ENCODE results near the gene KCTD15. TPM values are rescaled to one million over a fixed set of nuclear protein-coding genes. Genes with fewer than 3 reads are reported as not detected.
"Not testable (repeated sequence)": the region's sequence is repeated elsewhere in the genome, so short reads cannot be mapped to it uniquely, and the experiment has no call there.

KCTD15 gene
- total RNA-seq, 2 experiments from 2014 or later, result 21.3 to 29.2 TPM

DNA sequence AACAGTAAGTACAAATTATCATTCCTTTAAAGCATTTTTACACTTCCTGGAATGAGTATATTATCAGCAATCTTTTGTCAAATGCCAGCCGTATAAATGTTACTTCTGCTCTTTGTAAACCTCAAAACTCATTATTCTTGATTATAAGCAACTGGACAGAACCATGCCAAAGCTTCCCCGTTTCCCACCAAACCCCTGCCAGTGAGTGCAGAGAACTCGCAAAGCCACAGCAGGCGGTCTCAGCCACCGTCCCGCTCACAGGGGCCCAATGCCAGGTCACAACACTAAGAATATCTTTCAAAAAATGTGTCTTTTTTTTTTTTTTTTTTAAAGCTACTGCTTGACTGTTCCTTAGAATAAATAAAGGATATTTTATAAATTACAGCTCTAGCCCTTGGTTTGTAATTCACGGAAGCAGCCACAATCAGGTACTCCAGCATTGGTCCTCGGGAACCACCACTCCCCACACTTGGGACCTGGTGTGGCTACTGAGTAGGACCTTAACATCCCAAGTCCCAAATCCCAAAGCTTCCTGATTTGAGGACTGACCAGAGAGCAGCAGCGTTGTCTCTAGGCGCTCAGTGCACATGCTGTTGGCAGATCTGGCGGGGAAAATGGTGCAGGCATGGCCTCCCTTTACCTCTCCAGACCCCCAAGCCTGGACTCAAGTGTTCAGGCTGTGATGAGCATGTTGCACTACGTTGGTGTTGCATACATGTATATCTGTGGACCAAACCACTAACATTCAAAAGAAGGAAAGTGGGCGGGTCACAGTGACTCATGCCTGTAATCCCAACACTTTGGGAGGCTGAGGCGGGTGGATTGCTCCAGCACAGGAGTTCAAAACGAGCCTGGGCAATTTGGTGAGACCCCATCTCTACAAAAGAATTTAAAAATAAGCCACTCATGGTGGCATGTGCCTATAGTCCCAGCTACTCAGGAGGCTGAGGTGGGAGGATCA is 19.0 kb downstream of the KCTD15 start:
- Histone ChIP-seq H3K36me3 (ENCODE audit: insufficient read depth, low read length) (peaks cover 12% of the 10 kb centered on the region), H3K4me2 (ENCODE audit: low read length) (no peak overlapping the region), H3K9me2 (ENCODE audit: insufficient read depth, low read length) (no peaks in the 10 kb centered on the region), H3K4me1 (ENCODE audit: insufficient read depth, low read length, poor library complexity, severe bottlenecking) (peaks cover 15% of the 10 kb centered on the region), H3K79me2 (ENCODE audit: insufficient read depth, low read depth, low read length) (no peaks in the 10 kb centered on the region), H3K9me3 (ENCODE audit: low read length) (no peaks in the 10 kb centered on the region), H3K4me3 (ENCODE audit: low read depth, low read length, poor library complexity, severe bottlenecking) (no peak overlapping the region), H4K20me1 (ENCODE audit: insufficient read depth, low read length) (no peaks in the 10 kb centered on the region), H3K27ac (ENCODE audit: low read depth, low read length, poor library complexity, severe bottlenecking) (no peak overlapping the region), H2AFZ (ENCODE audit: low read length) (no peak overlapping the region)
- CTCF ChIA-PET (ENCODE audit: unreplicated experiment), result no interaction called here
- intact Hi-C loops (cut with micrococcal nuclease; ENCODE audit: unreplicated experiment), result no loop called here
- TF ChIP-seq, protein P1, sequence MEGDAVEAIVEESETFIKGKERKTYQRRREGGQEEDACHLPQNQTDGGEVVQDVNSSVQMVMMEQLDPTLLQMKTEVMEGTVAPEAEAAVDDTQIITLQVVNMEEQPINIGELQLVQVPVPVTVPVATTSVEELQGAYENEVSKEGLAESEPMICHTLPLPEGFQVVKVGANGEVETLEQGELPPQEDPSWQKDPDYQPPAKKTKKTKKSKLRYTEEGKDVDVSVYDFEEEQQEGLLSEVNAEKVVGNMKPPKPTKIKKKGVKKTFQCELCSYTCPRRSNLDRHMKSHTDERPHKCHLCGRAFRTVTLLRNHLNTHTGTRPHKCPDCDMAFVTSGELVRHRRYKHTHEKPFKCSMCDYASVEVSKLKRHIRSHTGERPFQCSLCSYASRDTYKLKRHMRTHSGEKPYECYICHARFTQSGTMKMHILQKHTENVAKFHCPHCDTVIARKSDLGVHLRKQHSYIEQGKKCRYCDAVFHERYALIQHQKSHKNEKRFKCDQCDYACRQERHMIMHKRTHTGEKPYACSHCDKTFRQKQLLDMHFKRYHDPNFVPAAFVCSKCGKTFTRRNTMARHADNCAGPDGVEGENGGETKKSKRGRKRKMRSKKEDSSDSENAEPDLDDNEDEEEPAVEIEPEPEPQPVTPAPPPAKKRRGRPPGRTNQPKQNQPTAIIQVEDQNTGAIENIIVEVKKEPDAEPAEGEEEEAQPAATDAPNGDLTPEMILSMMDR (conservative IDR thresholded peaks at IDR 0.05; ENCODE audit: low read length), result no peak
- no peak for TF ChIP-seq EZH2phosphoT487 (IDR thresholded peaks at IDR 0.05; ENCODE audit: borderline replicate concordance, low read depth, low read length)
- POLR2A ChIA-PET, result interaction anchor here (0.6 kb wide), 2 partner anchors 147 to 155 kb away, joined by 3 to 5 read pairs; no protein-coding TSS in a partner anchor
- BruUV-seq (replicated peaks), result no TSS peak
- DNase-seq (ENCODE audit: low spot score), result no peak

DNA sequence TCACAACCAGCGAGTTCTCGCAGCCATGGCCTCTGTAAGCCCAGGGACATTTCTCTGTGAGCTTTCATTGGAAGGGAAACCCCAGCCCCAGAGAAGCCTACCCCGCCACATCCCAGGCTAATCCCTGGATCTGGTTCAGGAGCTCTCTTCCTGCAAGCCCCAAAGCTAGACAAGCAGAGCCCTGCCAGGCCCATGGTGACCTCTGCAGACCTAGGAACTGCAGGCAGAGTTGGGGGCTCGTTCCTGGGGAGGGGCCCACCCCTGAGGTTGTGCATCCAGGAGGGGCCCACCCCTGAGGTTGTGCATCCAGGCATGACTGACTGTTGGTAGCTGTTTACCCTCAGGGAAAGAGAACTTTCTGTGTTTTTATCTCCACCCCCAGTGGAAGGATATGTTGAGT is 21.7 kb downstream of the KCTD15 start:
- BruUV-seq (replicated peaks), result no TSS peak
- Histone ChIP-seq H3K27ac (ENCODE audit: low read depth, low read length, poor library complexity, severe bottlenecking) (no peak overlapping the region), H2AFZ (ENCODE audit: low read length) (no peak overlapping the region), H3K4me1 (ENCODE audit: insufficient read depth, low read length, poor library complexity, severe bottlenecking) (peaks cover 17% of the 10 kb centered on the region), H4K20me1 (ENCODE audit: insufficient read depth, low read length) (no peaks in the 10 kb centered on the region), H3K9me2 (ENCODE audit: insufficient read depth, low read length) (no peaks in the 10 kb centered on the region), H3K79me2 (ENCODE audit: insufficient read depth, low read depth, low read length) (no peaks in the 10 kb centered on the region), H3K36me3 (ENCODE audit: insufficient read depth, low read length) (no peaks in the 10 kb centered on the region), H3K9me3 (ENCODE audit: low read length) (no peaks in the 10 kb centered on the region), H3K4me2 (ENCODE audit: low read length) (no peak overlapping the region), H3K4me3 (ENCODE audit: low read depth, low read length, poor library complexity, severe bottlenecking) (no peak overlapping the region)
- intact Hi-C loops (cut with micrococcal nuclease; ENCODE audit: unreplicated experiment), result no loop called here
- TF ChIP-seq, protein P1 (conservative IDR thresholded peaks at IDR 0.05; ENCODE audit: low read length), result no peak
- TF ChIP-seq EZH2phosphoT487 (IDR thresholded peaks at IDR 0.05; ENCODE audit: borderline replicate concordance, low read depth, low read length), result no peak
- CTCF ChIA-PET (ENCODE audit: unreplicated experiment), result no interaction called here
- POLR2A ChIA-PET, result no interaction called here
- no peak for DNase-seq (ENCODE audit: low spot score)

DNA sequence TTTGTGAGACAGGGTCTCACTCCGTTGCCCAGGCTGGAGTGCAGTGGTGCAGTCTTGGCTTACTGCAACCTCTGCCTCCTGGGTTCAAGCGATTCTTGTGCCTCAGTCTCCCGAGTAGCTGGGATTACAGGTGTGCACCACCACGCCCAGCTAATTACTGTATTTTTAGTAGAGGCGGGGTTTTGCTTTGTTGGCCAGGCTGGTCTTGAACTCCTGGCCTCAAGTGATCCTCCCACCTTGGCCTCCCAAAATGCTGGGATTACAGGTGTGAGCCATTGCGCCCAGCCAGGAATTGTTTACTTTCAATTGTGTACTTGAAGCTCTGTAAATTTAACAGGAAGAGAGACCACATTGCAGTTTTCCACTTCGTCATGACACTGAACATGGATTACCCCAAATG is 22.4 kb downstream of the KCTD15 start:
- POLR2A ChIA-PET, result interaction anchor here (1.4 kb wide), 1 partner anchor 21 kb away, joined by 4 read pairs; no protein-coding TSS in a partner anchor

More for the DNA sequence above, 22.4 kb downstream of the KCTD15 start:
- H3K4me2 ChIP-seq (ENCODE audit: low read length); H3K9me2 ChIP-seq (ENCODE audit: insufficient read depth, low read length); H3K27ac ChIP-seq (ENCODE audit: low read depth, low read length, poor library complexity, severe bottlenecking); BruUV-seq (replicated peaks); DNase-seq (ENCODE audit: low spot score); H3K9me3 ChIP-seq (ENCODE audit: low read length); CTCF ChIA-PET (ENCODE audit: unreplicated experiment); intact Hi-C loops (cut with micrococcal nuclease; ENCODE audit: unreplicated experiment); H3K36me3 ChIP-seq (ENCODE audit: insufficient read depth, low read length); H4K20me1 ChIP-seq (ENCODE audit: insufficient read depth, low read length); H3K79me2 ChIP-seq (ENCODE audit: insufficient read depth, low read depth, low read length); H3K4me3 ChIP-seq (ENCODE audit: low read depth, low read length, poor library complexity, severe bottlenecking): not testable (repeated sequence)
- Histone ChIP-seq H2AFZ (ENCODE audit: low read length) (peak overlapping the region; percentile 82; the same call in 1 of the 2 replicates), H3K4me1 (ENCODE audit: insufficient read depth, low read length, poor library complexity, severe bottlenecking) (peaks cover 17% of the 10 kb centered on the region)
